IPS-18a (cell line): Measurements from ENCODE around the gene CEND1.

Experiments used
- H3K27ac ChIP-seq: one replicate; pipeline ENCODE4 v1.5.1; 2013; ENCODE audit warnings: low read length
- H3K27me3 ChIP-seq: one replicate; pipeline ENCODE4 v1.6.1; 2013; ENCODE audit warnings: mild to moderate bottlenecking, low read length; ENCODE audit not compliant: control insufficient read depth, insufficient read depth
- H3K36me3 ChIP-seq: one replicate; pipeline ENCODE4 v1.6.1; 2013; ENCODE audit warnings: low read depth, low read length; ENCODE audit not compliant: control insufficient read depth
- H3K4me1 ChIP-seq: one replicate; pipeline ENCODE4 v1.6.1; 2013; ENCODE audit warnings: low read depth, low read length; ENCODE audit not compliant: control insufficient read depth
- H3K4me3 ChIP-seq: one replicate; pipeline ENCODE4 v1.5.1; 2013; ENCODE audit warnings: low read length
- H3K9ac ChIP-seq: one replicate; pipeline ENCODE4 v1.6.1; 2013; ENCODE audit warnings: mild to moderate bottlenecking, low read length, moderate library complexity
- H3K9me3 ChIP-seq: one replicate; pipeline ENCODE4 v1.6.1; 2013; ENCODE audit warnings: low read depth, low read length; ENCODE audit not compliant: control insufficient read depth

Gene CEND1

DNA sequence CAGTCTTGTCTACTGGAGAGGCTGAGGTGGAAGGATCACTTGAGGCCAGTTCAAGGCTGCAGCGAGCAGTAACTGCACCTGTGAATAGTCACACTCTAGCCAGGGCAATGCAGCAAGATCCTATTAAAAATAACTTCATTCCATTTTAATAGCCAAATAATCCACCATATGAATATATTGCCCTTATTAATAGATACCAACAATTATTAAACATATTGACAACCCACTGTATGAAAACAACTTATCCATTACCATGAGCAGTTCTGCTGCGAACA is 23.0 kb downstream of the CEND1 start:
- Histone ChIP-seq H3K9me3 (no peaks in the 10 kb centered on the region), H3K27ac (no peak overlapping the region), H3K27me3 (no peaks in the 10 kb centered on the region), H3K36me3 (peaks cover 43% of the 10 kb centered on the region), H3K9ac (no peak overlapping the region), H3K4me1 (peaks cover 7% of the 10 kb centered on the region), H3K4me3 (no peak overlapping the region)

DNA sequence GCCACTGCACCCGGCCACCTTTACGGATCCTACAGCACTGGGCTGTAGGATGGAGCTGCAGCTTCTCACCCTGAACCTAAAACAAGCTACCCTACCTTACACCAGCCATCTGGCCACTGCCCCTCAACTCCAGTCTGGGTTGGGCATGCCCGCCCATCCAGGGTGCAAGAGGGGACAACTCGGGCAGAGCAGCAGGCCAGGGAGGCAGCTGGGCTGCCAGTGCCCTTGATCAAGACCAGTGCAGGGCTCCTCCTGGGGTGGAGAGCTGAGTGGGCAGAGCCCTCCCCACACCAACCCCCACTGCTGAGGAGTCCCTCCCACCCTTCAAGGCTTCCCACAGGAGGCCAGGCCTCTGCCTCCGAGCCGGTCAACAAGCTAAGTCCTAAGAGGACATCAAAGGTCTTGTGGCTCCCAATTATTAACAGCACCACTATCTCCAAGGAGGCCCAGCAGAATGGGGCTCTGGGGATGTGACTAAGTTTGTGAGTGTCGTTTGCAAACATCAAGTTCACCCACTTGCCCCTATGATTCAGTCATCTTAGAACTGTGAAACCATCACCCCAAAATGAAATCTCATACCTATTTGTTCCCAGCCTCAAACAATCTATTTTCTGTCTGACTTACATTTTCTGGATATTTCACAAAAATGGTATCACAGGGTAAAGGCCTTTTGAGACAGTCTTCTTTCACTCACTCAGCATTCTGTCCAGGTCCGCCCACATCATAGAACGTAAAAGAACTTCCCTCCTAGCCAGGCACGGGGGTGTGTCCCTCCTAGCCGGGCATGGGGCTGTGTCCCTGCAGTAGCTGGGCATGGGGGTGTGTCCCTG is 23.6 kb downstream of the CEND1 start:
- Histone ChIP-seq H3K9me3 (no peaks in the 10 kb centered on the region), H3K9ac (no peak overlapping the region), H3K4me3 (no peak overlapping the region), H3K27ac (no peak overlapping the region), H3K4me1 (peaks cover 7% of the 10 kb centered on the region), H3K27me3 (no peaks in the 10 kb centered on the region), H3K36me3 (peaks cover 48% of the 10 kb centered on the region)

- no peaks in the 10 kb centered on the region for H3K9me3 ChIP-seq
- no peak overlapping the region for H3K9ac ChIP-seq
- no peaks in the 10 kb centered on the region for H3K27me3 ChIP-seq
- H3K27ac ChIP-seq, result no peak overlapping the region
- H3K4me1 ChIP-seq, result peaks cover 7% of the 10 kb centered on the region
- peaks cover 50% of the 10 kb centered on the region for H3K36me3 ChIP-seq
- no peak overlapping the region for H3K4me3 ChIP-seq
These were observed 24.1 kb downstream of the CEND1 start for GRCh38 chr11:765802-766091.

DNA sequence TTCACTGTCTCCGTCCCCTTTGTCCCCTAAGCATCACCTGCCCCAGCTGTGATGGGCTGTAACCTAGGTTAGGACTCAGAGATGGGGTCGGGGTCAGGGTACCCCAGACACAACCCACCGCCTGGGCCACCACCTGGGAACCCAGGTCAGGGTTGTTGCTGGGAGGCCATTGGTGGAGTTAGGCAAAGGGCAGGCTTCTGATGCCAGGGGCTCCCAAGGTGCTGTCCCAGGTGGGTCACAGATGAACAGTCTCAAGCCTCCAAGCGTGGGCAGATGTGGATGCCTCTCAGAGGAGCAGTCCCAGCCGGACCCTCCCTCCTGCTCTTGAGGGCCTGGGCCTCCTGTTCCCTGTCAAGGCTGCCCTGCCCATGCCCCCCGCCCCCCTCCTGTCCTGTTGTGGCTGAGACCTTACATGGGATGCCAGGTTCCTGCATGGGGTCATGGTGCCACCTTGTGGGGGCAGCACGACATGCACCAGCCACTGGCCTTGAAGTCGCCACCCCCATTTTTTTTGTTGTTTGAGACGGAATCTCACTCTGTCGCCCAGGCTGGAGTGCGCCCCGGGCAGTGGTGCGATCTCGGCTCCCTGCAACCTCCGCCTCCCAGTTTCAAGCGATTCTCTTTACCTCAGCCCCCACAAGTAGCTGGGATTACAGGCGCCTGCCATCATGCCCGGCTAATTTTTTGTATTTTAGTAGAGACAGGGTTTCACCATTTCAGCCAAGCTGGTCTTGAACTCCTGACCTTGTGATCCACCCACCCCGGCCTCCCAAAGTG is 24.7 kb downstream of the CEND1 start:
- H3K27me3 ChIP-seq, result no peaks in the 10 kb centered on the region
- no peak overlapping the region for H3K27ac ChIP-seq
- no peak overlapping the region for H3K4me3 ChIP-seq
- H3K9ac ChIP-seq, result no peak overlapping the region
- H3K9me3 ChIP-seq, result no peaks in the 10 kb centered on the region
- H3K4me1 ChIP-seq, result peaks cover 7% of the 10 kb centered on the region
- peaks cover 51% of the 10 kb centered on the region for H3K36me3 ChIP-seq

DNA sequence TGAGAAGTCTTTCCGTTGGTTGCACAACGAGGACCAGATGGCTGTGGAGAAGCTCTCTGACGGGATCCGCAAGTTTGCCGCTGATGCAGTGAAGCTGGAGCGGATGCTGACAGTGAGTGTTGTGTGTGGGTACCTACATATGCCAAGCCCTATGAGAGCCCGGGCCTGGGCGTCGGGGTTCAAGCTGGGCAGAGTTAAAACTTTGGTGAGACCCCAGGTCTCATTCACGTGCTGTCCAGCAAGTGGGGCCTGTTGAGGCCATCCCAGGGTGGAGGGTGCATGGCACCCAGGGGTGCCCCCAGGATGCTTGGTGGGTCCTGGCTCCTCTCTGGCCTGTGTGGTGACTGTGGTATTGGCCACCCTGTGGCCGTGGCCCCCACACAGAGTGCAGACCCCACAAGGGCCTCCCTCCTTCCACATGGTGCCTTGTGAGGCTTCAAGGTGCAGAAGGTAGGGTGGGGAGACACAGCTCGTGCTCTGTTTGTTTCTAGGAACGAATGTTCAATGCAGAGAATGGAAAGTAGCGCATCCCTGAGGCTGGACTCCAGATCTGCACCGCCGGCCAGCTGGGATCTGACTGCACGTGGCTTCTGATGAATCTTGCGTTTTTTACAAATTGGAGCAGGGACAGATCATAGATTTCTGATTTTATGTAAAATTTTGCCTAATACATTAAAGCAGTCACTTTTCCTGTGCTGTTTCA is 25.4 kb downstream of the CEND1 start:
- no peak overlapping the region for H3K4me3 ChIP-seq
- no peak overlapping the region for H3K9ac ChIP-seq
- H3K27me3 ChIP-seq, result no peaks in the 10 kb centered on the region
- H3K4me1 ChIP-seq, result peaks cover 7% of the 10 kb centered on the region
- H3K9me3 ChIP-seq, result no peaks in the 10 kb centered on the region
- no peak overlapping the region for H3K27ac ChIP-seq
- H3K36me3 ChIP-seq, result peaks cover 52% of the 10 kb centered on the region

DNA sequence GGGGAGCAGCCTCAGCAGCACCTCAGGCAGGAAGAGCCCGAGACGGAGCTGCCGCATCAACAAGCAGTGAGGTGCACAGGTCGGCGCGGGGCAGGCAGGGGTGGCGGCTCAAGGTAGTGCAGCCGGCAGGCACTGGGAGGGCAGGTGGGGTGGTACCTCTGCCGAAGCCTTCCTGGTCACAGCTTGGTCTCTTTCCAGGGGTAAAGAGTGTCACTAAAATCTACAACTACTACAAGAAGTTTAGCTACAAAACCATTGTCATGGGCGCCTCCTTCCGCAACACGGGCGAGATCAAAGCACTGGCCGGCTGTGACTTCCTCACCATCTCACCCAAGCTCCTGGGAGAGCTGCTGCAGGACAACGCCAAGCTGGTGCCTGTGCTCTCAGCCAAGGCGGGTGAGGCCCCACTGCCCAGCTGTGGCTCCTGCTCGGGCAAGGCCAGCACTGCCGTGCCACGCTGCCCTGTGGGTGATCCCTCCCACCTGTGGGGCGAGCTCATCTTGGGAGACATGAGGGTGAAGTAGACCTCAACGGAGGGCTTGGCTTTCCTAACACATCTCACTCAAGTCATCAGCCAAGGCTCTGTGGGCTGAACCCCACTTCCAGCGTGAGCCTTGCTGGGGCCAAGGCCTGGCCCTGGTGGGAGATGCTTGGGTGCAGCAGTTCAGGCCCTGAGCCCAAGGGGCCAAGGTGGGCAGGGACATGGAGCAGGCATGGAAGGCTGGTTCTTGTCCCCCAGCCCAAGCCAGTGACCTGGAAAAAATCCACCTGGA is 26.2 kb downstream of the CEND1 start:
- no peak overlapping the region for H3K9ac ChIP-seq
- H3K9me3 ChIP-seq, result no peaks in the 10 kb centered on the region
- H3K27ac ChIP-seq, result no peak overlapping the region
- peaks cover 7% of the 10 kb centered on the region for H3K4me1 ChIP-seq
- H3K4me3 ChIP-seq, result no peak overlapping the region
- H3K36me3 ChIP-seq, result peaks cover 59% of the 10 kb centered on the region
- H3K27me3 ChIP-seq, result no peaks in the 10 kb centered on the region

- H3K9ac ChIP-seq, result no peak overlapping the region
- no peak overlapping the region for H3K27ac ChIP-seq
- H3K27me3 ChIP-seq, result no peaks in the 10 kb centered on the region
- peaks cover 7% of the 10 kb centered on the region for H3K4me1 ChIP-seq
- peaks cover 60% of the 10 kb centered on the region for H3K36me3 ChIP-seq
- H3K4me3 ChIP-seq, result no peak overlapping the region
- H3K9me3 ChIP-seq, result no peaks in the 10 kb centered on the region
These were observed 26.8 kb downstream of the CEND1 start for GRCh38 chr11:763073-763463.

DNA sequence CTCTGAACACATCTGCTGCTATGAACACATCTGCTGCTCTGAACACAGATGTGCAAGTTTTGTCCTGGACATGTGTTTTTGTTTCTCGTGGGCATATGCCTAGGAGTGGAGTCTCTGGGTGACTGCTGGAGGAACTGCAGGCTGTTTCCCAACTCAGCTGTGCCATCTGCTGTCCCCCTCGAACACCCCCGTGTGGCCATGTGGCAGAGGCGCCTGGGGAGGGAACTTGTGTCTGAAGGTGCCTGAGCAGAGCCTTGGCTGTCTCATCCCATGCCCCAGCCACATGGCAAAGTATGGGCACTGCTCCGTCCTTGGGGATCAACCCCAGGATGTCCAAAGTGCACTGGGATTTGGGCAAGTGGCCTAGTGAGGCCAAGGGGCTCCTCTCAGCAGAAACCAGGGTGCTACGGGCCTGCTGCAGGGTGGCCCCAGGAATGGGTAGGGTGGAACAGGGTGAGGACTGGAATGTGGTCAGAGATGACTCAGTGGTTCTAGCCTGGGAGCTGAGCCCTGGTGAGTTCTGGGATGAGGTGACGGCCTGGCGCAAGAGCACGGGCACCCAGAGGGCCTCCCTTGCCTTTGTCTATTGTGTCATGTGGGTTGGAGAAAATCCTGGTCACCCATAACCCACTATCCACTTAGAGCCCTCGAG is 27.3 kb downstream of the CEND1 start:
- H3K36me3 ChIP-seq, result peaks cover 62% of the 10 kb centered on the region
- H3K9ac ChIP-seq, result no peak overlapping the region
- no peaks in the 10 kb centered on the region for H3K9me3 ChIP-seq
- no peak overlapping the region for H3K27ac ChIP-seq
- H3K4me3 ChIP-seq, result no peak overlapping the region
- H3K4me1 ChIP-seq, result peaks cover 7% of the 10 kb centered on the region
- no peaks in the 10 kb centered on the region for H3K27me3 ChIP-seq

GRCh38 chr11:761526-762108 is 28.3 kb downstream of the CEND1 start:
- H3K4me3 ChIP-seq, result no peak overlapping the region
- peaks cover 62% of the 10 kb centered on the region for H3K36me3 ChIP-seq
- no peak overlapping the region for H3K9ac ChIP-seq
- peaks cover 7% of the 10 kb centered on the region for H3K4me1 ChIP-seq
- H3K27me3 ChIP-seq, result no peaks in the 10 kb centered on the region
- no peak overlapping the region for H3K27ac ChIP-seq
- H3K9me3 ChIP-seq, result no peaks in the 10 kb centered on the region

DNA sequence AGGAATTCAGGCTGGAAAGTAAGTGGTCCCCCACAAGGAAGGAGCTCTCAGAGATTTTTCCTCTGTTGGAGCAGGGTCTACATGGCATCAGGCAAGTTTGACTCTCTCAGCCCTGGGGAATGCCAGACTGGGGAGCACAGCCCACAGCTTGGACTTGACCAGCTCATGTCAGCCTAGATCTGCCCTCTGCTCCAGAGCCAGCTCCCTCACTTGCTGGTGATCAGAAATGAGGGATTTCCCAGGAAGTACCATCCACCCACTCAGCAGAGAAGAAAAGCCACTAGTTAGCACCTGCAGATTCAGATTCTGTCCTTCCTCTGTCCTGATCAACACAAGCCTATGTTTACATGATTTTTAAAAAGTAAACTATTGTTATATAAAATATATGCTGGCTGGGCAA is 29.7 kb downstream of the CEND1 start:
- no peaks in the 10 kb centered on the region for H3K9me3 ChIP-seq
- H3K27ac ChIP-seq, result no peak overlapping the region
- no peak overlapping the region for H3K9ac ChIP-seq
- H3K27me3 ChIP-seq, result no peaks in the 10 kb centered on the region
- H3K4me1 ChIP-seq, result peaks cover 7% of the 10 kb centered on the region
- peaks cover 65% of the 10 kb centered on the region for H3K36me3 ChIP-seq
- H3K4me3 ChIP-seq, result no peak overlapping the region

- H3K9me3 ChIP-seq, result no peaks in the 10 kb centered on the region
- peaks cover 19% of the 10 kb centered on the region for H3K4me1 ChIP-seq
- no peak overlapping the region for H3K4me3 ChIP-seq
- no peaks in the 10 kb centered on the region for H3K27me3 ChIP-seq
- no peak overlapping the region for H3K27ac ChIP-seq
- peaks cover 4% of the 10 kb centered on the region for H3K36me3 ChIP-seq
- H3K9ac ChIP-seq, result no peak overlapping the region
These were observed 40.2 kb downstream of the CEND1 start for GRCh38 chr11:749731-750130.
